GM23338 (cell line): Measurements from ENCODE around the gene NAAA. TPM values are rescaled to one million over a fixed set of nuclear protein-coding genes. Genes with fewer than 3 reads are reported as not detected.

ENCODE experiments used
- ATAC-seq: fragments of 200-7000 bp; cut with Tn5 transposase; 3 replicates; pipeline ENCODE4 v1.9.1; 2020
- DNase-seq: peaks from one replicate; pipeline ENCODE4 v3.0.0-alpha.2; 2015; ENCODE audit warnings: low spot score
- H2AFZ ChIP-seq: fragments of 200-600 bp; sonication (generic); 2 replicates; pipeline ENCODE4 v1.8.0; 2016; ENCODE audit warnings: antibody characterized with exemption, mild to moderate bottlenecking, moderate library complexity
- H3F3A ChIP-seq: fragments of 200-600 bp; sonication (generic); replicated peaks from 2 replicates; pipeline ENCODE4 v1.8.0; 2017; ENCODE audit warnings: antibody characterized with exemption, mixed run types, low read depth
- H3K27ac ChIP-seq: fragments of 200-600 bp; sonication (generic); 2 replicates; pipeline ENCODE4 v1.6.1; 2016; ENCODE audit warnings: low read depth
- H3K27me3 ChIP-seq: fragments of 200-600 bp; sonication (generic); 2 replicates; pipeline ENCODE4 v1.8.0; 2016; ENCODE audit warnings: mild to moderate bottlenecking, mixed run types, moderate library complexity; ENCODE audit not compliant: insufficient read depth
- H3K36me3 ChIP-seq: fragments of 200-600 bp; sonication (generic); 2 replicates; pipeline ENCODE4 v1.8.0; 2016; ENCODE audit warnings: mild to moderate bottlenecking; ENCODE audit not compliant: insufficient read depth
- H3K4me1 ChIP-seq: fragments of 200-600 bp; sonication (generic); 2 replicates; pipeline ENCODE4 v1.8.0; 2016; ENCODE audit warnings: mild to moderate bottlenecking, moderate library complexity; ENCODE audit not compliant: insufficient read depth
- H3K4me2 ChIP-seq: fragments of 200-600 bp; sonication (generic); 2 replicates; pipeline ENCODE4 v1.7.1; 2017; ENCODE audit warnings: mixed run types
- H3K4me3 ChIP-seq: fragments of 200-600 bp; sonication (generic); 2 replicates; pipeline ENCODE4 v1.6.1; 2016; ENCODE audit warnings: mixed run types
- H3K79me2 ChIP-seq: fragments of 200-600 bp; sonication (generic); replicated peaks from 2 replicates; pipeline ENCODE4 v1.8.0; 2017; ENCODE audit warnings: mild to moderate bottlenecking; ENCODE audit not compliant: insufficient read depth
- H3K9me2 ChIP-seq: fragments of 200-600 bp; sonication (generic); 2 replicates; pipeline ENCODE4 v1.8.0; 2017; ENCODE audit not compliant: insufficient read depth
- H4K20me1 ChIP-seq: fragments of 200-600 bp; sonication (generic); replicated peaks from 2 replicates; pipeline ENCODE4 v1.8.0; 2017; ENCODE audit warnings: mild to moderate bottlenecking; ENCODE audit not compliant: insufficient read depth
- H3K27ac Mint-ChIP-seq: 2 replicates; pipeline ENCODE4 v1.8.0; 2020; ENCODE audit warnings: inconsistent platforms, mild to moderate bottlenecking, moderate library complexity, mixed read lengths
- H3K27me3 Mint-ChIP-seq: 3 replicates; pipeline ENCODE4 v1.8.0; 2022; ENCODE audit warnings: low read depth, mild to moderate bottlenecking, moderate library complexity, mixed read lengths, inconsistent platforms; ENCODE audit not compliant: insufficient read depth, poor library complexity
- H3K36me3 Mint-ChIP-seq: 3 replicates; pipeline ENCODE4 v1.8.0; 2021; ENCODE audit warnings: low read depth, mild to moderate bottlenecking, inconsistent platforms, moderate library complexity, mixed read lengths
- H3K4me1 Mint-ChIP-seq: 3 replicates; pipeline ENCODE4 v1.8.0; 2020; ENCODE audit warnings: mild to moderate bottlenecking, inconsistent platforms, mixed read lengths
- H3K4me3 Mint-ChIP-seq: 3 replicates; pipeline ENCODE4 v1.8.0; 2021; ENCODE audit warnings: moderate library complexity, mild to moderate bottlenecking, inconsistent platforms, mixed read lengths
- H3K9me3 Mint-ChIP-seq: 3 replicates; pipeline ENCODE4 v1.8.0; 2020; ENCODE audit warnings: moderate library complexity, mild to moderate bottlenecking, inconsistent platforms, mixed read lengths
- CREB1 ChIP-seq: fragments of 250-450 bp; sonication (Bioruptor Pico); IDR thresholded peaks from 2 replicates; pipeline ENCODE4 v1.5.0; 2020; ENCODE audit warnings: low read depth, mild to moderate bottlenecking, moderate library complexity
- EZH2 ChIP-seq: fragments of 200-600 bp; sonication (generic); IDR thresholded peaks from one replicate; pipeline ENCODE4 v1.8.0; 2017; ENCODE audit warnings: antibody characterized with exemption, mild to moderate bottlenecking, low read depth; ENCODE audit not compliant: unreplicated experiment
- JUNB ChIP-seq: IDR thresholded peaks from one replicate; pipeline ENCODE4 v1.6.1; 2016; ENCODE audit warnings: antibody characterized with exemption; ENCODE audit not compliant: unreplicated experiment
- NANOG ChIP-seq: IDR thresholded peaks from 2 replicates; pipeline ENCODE4 v1.6.1; 2016; ENCODE audit warnings: antibody characterized with exemption, borderline replicate concordance
- POLR2AphosphoS5 ChIP-seq: IDR thresholded peaks from 2 replicates; pipeline ENCODE4 v1.6.1; 2016; ENCODE audit warnings: antibody characterized with exemption, low read depth
- ZNF331 ChIP-seq: fragments of 250-450 bp; sonication (Bioruptor Pico); IDR thresholded peaks from 2 replicates; pipeline ENCODE4 v1.5.0; 2020; ENCODE audit warnings: low read depth, mild to moderate bottlenecking, moderate library complexity
- ZNF462 ChIP-seq: fragments of 250-450 bp; sonication (Bioruptor Pico); IDR thresholded peaks from 2 replicates; pipeline ENCODE4 v1.5.0; 2020; ENCODE audit warnings: mild to moderate bottlenecking, moderate library complexity
- polyA plus RNA-seq: library from polyadenylated mRNA; unstranded; fragments of >200 nt; fragmentation: Nextera tagmentation; extraction: Ambion mirVana; gene quantifications from 2 replicates; pipeline ENCODE4 v1.2.1, GENCODE V29; 2016
- total RNA-seq: library from RNA; depleted of rRNA; stranded (reverse); fragments of >200 nt; shearing (Covaris generic); gene quantifications from 2 replicates; pipeline ENCODE4 v1.2.3, GENCODE V29; 2014
- TF ChIP-seq, protein P1 (sequence below): IDR thresholded peaks from 2 replicates; pipeline ENCODE4 v1.6.1; 2016; ENCODE audit warnings: antibody characterized with exemption

NAAA gene
- total and polyA plus RNA-seq, 2 experiments from 2014 or later = 13.2 to 36.6 TPM

- no peak for TF ChIP-seq ZNF462
- no peak for TF ChIP-seq CREB1
These were observed 18.9 kb downstream of the NAAA start (continued) for GRCh38 chr4:75921910-75922309.

DNA sequence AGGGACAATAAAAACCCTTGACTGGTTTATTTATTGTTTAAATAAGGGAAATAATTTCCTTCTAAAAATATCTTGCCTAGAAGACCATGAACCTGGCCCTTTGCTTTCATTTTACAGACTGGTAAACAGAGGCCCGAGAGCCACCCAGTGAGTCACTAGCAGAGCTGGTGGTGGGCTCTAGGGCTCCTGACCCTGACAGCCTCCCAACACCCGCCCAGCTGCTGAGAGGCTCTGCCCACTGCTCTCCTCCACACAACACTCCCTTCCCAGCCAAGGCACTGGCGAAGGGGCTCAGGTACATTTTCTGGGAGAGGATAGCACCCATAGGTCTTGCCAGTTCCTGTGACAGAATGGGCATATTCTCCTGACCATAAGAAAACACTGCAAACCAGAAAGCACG, 20.5 kb downstream of the NAAA start:
- Histone ChIP-seq H3K36me3 (no peaks in the 10 kb centered on the region), H3K79me2 (no peaks in the 10 kb centered on the region), H4K20me1 (no peaks in the 10 kb centered on the region), H3K4me2 (no peak overlapping the region), H3K27ac (no peak overlapping the region), H3K9me2 (0 out of 2 replicates have a peak, but pooled peaks cover 3% of the 10 kb centered on the region), H2AFZ (no peak overlapping the region), H3K27me3 (no peaks in the 10 kb centered on the region), H3K4me1 (peaks cover 13% of the 10 kb centered on the region), H3F3A (0 out of 2 replicates have a peak, but pooled peaks cover 2% of the 10 kb centered on the region), H3K4me3 (no peak overlapping the region)
- peaks cover 26% of the 10 kb centered on the region for H3K4me1 Mint-ChIP-seq
- DNase-seq = no peak
- H3K4me3 Mint-ChIP-seq = no peak overlapping the region
- no peak for TF ChIP-seq POLR2AphosphoS5
- TF ChIP-seq CREB1 = no peak
- TF ChIP-seq, protein P1, sequence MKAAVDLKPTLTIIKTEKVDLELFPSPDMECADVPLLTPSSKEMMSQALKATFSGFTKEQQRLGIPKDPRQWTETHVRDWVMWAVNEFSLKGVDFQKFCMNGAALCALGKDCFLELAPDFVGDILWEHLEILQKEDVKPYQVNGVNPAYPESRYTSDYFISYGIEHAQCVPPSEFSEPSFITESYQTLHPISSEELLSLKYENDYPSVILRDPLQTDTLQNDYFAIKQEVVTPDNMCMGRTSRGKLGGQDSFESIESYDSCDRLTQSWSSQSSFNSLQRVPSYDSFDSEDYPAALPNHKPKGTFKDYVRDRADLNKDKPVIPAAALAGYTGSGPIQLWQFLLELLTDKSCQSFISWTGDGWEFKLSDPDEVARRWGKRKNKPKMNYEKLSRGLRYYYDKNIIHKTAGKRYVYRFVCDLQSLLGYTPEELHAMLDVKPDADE = no peak
- no peak for TF ChIP-seq NANOG
- TF ChIP-seq EZH2 = no peak
- TF ChIP-seq ZNF331 (CRISPR knock-in tag) = no peak
- TF ChIP-seq JUNB = no peak
- H3K36me3 Mint-ChIP-seq = peaks cover 50% of the 10 kb centered on the region
- peaks cover 7% of the 10 kb centered on the region for H3K27me3 Mint-ChIP-seq
- H3K27ac Mint-ChIP-seq = no peak overlapping the region
- ATAC-seq = no peak
- no peaks in the 10 kb centered on the region for H3K9me3 Mint-ChIP-seq
